Epithelial cell of proximal tubule (primary cell): Measurements from ENCODE around the gene CEPT1. TPM values are rescaled to one million over a fixed set of nuclear protein-coding genes. Genes with fewer than 3 reads are reported as not detected.

Experiments used
- DNase-seq: peaks from one replicate; pipeline ENCODE4 v3.0.0-alpha.2; 2011; ENCODE audit warnings: low read depth
- H3K4me3 ChIP-seq: 2 replicates; pipeline ENCODE4 v1.5.1; 2011; ENCODE audit warnings: low read depth, mild to moderate bottlenecking, low read length
- CTCF ChIP-seq: conservative IDR thresholded peaks from 2 replicates; pipeline ENCODE4 v1.5.1; 2012; ENCODE audit warnings: low read depth, mild to moderate bottlenecking, low read length
- total RNA-seq: library from RNA; depleted of rRNA; stranded (reverse); fragments of >200 nt; gene quantifications from 2 replicates; pipeline ENCODE4 v1.2.3, GENCODE V29; 2015

Gene CEPT1
- total RNA-seq, 1 donor from 2014 or later = 15.0 TPM

DNA sequence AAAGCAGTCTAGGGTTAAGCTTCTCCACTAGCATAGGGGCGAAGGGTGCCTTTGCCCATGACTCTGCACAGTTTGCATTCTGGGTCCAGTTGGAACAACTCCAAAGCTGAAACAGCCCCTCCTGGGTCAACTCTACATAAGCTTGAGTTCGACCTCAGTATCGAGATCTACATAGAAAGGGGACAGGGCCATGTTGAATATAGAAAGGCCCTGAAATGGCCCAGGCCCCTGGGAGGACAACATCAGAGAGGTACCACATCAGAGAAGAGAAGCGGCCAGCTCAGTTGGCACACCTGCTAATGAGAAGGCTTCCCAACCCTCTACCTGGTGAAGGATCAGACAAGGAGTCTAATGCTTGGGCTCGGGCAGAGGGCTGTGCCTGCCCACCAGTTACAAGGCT, 58.8 kb downstream of the CEPT1 start:
- H3K4me3 ChIP-seq = no peak overlapping the region
- no peak for DNase-seq
- no peak for TF ChIP-seq CTCF

- DNase-seq = no peak
- no peak overlapping the region for H3K4me3 ChIP-seq
- no peak for TF ChIP-seq CTCF
Observed at GRCh38 chr1:111199329-111199728, 59.3 kb downstream of the CEPT1 start.

- TF ChIP-seq CTCF = no peak
- no peak within 1 kb of the TSS for H3K4me3 ChIP-seq
- DNase-seq = no peak
Observed at GRCh38 chr1:111199881-111200801, 60.1 kb downstream of the CEPT1 start, which contains the start of gene DENND2D. Gene DENND2D (minus strand): TSS chr1:111200646. CDS start chr1:111200459, 187 bp downstream.

DNA sequence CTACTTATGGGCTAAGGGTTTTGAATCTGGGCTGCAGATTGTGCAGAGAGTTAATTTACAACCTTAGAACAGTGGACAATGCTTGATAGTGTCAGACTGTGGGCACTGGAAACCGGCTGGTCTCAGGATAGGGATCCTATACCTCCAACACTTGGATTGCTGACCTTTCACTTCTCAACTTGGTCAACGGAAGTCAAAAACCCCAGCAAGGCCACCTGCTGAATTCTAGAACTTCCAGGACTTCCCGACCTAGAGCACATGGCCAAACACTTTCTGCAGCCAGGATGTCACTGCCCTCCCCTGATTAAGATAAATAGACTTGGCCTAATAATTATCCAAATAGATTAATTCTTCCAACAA, 60.8 kb downstream of the CEPT1 start:
- no peak overlapping the region for H3K4me3 ChIP-seq
- no peak for TF ChIP-seq CTCF
- DNase-seq = no peak

DNA sequence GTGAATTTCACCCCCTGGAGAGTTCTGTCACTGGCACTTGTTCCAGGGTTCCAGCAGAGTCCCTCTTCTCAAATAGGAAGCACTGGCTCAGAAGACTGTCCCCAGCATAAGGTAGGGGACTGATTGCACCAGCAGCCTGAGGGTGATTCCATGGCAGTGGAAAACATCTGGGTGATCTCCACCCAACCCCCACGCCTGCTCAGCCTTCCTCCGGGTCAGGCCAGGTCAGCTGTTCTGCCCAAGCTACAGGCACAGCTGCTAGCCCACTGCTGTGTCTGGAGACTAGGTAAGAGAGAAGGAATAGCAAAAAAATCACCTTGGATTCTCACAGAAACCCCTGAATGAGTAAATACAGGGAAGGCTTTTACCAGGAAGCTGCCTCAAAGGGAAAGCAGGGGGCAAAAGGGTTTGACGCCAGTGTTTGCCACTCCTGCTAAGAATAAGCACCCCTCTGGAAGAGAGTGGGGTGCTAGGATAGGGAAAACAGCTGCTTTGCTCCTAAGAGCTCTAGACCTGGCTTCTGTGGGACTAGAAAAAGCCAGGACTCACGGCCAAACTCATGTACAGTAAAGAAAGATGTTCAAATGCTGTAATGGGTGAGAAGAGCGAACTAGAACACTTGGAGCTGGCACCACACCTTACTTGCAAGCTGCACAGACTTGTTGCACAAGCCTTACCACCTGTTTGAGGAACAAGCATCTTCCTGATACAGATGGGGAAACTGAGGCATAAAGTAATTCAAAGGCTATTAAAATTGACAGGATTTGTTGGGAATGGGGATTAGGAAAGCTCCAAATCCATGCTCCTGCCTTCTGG, 61.5 kb downstream of the CEPT1 start:
- TF ChIP-seq CTCF = no peak
- no peak overlapping the region for H3K4me3 ChIP-seq
- no peak for DNase-seq

DNA sequence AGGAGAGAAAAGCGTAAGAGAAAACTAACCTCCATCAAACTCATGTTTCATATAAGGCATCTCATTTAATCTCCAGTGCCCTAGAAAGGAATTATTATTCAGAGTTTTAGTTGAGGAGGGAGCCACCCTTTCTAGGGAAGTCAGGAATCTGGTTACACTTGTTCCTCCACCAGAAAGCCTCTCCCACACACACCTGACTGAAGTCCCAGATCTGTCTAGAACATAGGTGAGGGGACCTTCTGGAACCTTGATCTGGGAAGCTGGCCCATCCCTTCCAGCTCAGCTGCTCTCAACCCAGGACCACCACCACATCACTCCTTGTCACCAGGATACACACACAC, 62.3 kb downstream of the CEPT1 start:
- no peak for TF ChIP-seq CTCF
- H3K4me3 ChIP-seq = no peak overlapping the region
- no peak for DNase-seq
